GM19467 (cell line): ENCODE data around the gene CAP2.

Source experiments
- ATAC-seq: cut with Tn5 transposase; IDR thresholded peaks from one replicate; pipeline ENCODE4 v1.9.1; 2021; ENCODE audit warnings: mild to moderate bottlenecking, moderate library complexity; ENCODE audit not compliant: unreplicated experiment

The CAP2 gene

DNA sequence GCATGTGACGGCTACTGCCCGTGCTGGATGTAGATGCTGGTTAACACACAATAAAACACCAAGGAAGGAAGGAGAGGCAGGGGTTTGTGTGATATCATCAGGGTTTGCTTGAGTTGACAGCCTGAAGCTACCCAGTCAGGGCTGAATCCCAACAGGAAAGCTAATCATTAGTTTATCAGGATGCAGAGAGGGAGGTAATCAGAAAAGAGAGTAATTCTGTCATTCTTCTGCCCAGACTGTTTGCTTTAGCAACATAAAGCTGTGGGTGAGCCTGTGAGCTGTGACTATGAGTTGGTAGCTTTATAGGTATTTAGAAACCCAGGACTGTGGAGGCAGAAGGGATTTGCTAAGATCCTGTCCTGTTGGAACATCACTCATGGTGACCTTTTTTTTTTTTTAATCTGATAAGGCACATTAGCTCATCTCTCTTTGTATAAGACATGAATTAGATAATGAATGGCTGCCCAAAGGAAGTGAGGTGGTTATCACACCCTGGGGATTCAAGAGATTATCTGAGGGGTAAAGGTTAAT lies 79.3 kb downstream of the CAP2 start:
- no peak for ATAC-seq

DNA sequence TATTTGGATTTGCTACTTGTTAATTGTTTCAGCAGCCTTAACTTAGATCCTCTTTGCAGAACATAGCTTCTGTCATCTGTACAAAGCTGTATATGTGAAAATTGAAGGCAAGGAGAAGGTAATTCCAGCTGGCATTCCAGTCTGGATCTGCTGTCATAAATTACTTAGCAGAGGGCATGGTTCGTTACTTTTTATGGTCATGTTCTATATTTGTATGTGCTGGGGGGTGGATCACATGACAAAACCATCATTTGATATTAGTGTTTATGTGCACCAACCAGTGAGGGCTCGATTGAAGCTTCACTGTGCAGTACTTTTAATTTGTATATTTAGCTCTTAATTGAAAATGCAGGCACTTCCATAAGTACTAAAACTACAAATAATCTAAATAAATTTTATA lies 80.2 kb downstream of the CAP2 start:
- no peak for ATAC-seq

DNA sequence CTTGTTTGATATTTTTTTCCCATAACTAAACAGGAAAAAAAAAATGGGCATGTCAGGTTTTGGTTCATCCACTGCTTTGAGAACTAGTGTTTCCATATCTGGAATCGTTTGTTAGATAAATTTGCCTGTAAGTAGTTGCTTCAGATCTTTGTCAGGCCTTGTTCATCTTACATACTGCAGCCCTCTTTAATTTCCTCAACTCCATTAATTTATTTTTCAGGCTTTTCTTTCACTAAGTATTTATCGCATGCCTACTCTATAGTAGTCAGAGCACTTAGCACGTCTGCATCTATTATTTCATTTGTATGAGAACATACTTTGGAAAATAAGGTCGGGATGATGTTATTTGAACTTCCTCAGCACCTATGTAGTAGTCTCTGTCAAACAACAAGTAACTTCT lies 80.9 kb downstream of the CAP2 start:
- ATAC-seq = no peak

DNA sequence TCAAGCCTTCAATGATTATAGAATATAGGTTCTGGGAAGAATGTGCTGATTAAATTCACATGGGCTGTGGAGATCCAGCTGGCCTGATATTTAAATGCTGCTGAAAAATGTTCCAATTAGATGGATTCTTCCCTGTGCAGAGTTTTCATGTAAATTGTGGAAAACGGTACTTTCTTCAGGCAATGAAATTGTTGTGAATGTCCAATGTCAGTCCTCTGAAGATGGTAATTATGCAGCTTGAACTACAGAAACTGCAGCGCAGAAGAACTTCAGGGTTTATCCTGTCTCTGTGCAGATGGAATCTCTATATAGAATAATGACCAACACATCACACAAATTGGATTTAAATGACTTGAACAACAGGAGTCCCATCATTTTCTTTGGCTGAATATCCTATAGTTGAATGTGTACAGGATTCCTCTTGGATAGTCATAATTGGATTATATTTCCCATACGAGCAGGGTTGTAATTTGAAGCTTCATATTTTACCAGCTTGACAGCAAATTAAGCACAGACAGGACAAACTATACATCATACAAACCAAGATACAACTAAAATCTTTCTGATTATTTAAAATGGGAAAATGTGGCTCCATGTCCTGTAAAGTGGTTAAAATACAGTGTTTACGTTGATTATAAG lies 82.3 kb downstream of the CAP2 start:
- no peak for ATAC-seq

DNA sequence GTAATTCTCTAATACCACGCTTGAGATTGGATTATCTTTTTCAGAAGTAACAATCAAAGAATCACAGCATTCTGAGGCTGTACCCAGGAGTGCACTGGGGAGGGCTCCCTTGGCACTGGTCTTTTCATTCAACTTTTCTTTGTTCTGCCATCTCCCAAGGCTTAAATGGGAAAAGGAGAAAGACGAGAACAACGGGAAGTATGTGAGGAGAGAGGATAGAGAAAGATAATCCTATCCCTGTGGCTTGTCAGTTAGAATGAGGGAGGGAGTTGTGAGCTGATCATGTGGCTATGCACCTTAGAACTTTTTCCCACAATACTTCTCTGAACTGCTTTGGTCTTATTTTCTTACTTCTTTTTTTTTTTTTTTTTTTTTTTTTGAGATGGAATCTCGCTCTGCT lies 83.1 kb downstream of the CAP2 start:
- no peak for ATAC-seq

DNA sequence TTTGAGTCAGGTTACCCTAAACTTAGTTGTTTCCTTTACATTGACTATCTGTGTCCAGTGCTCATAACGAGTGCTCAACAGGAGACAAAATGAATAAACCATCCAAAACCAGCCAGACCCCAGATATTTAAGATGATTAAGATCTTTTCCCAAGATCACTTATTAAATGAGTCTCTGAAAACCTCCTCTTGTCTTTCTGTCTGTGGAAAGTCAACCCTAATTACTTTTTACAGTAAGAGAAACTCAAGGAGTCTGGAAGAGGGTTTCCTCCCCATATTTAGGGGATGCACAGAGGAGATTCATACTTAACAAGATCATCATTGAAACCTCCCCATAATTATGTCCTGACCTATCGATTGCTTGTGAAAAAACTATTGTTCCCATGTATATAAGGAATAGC lies 84.0 kb downstream of the CAP2 start:
- no peak for ATAC-seq

DNA sequence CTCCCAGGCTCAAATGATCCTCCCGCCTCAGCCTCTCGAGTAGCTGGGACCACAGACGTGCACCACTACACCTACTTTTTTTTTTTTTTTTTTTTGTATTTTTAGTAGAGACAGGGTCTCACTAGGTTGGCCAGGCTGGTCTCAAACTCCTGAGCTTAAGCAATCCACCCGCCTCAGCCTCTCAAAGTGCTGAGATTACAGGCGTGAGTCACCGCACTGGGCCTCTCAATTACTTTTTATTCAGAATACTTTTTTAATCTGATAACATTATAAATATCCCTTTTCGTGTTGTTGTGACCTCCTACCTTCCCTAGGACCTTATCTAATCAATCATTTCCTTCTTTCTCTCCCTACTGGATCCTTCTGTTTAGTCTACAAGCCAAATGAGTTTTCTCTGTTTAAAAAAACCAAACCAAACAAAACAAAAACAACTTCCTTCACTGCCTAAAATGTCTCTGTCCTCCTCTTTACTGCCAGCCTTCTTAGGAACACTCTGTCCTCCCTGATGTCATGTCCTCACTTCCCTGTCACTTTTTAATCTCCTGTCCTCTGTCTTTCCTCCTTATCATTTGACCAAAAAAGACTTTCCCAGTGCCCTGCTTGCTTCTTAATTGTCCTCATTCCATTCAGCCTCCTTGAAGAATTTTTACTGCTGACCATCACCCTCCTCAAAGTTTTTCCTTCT lies 85.0 kb downstream of the CAP2 start:
- ATAC-seq = no peak

DNA sequence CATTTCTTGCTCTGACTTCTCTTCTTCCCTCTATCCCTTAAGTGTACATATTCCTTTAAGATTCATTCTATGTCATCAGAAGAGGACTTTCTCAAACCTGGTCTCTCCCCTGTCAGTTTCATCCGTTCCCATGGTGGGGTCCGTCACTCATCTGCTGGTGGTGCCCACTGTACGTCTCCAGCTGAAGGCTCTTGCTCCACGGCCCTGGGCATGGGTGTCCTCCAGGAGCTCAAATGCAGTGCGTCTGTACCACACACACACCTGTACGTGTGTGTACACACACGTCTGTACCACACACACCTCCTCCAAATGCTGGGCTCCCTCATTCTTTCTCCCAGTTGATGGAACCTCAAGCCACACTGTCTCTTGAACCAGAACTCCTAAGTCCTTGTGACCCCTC lies 85.6 kb downstream of the CAP2 start:
- no peak for ATAC-seq

DNA sequence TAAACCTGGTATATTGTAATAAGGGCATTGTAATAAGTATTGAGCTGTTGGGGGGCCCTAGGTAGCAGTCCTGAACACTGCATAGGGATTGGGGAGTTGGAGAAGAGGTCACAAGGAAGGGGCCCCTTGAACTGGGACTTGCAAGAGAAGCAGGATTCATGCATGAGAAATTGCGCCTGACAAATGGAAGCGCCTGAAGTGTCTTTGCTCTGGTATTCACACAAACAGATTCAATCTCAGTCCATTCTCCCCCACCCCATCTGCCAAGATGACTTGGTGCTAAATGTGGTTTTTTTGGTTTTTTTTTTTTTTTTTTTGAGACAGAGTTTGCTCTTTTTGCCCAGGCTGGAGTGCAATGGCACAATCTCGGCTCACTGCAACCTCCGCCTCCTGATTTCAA lies 87.1 kb downstream of the CAP2 start:
- no peak for ATAC-seq

DNA sequence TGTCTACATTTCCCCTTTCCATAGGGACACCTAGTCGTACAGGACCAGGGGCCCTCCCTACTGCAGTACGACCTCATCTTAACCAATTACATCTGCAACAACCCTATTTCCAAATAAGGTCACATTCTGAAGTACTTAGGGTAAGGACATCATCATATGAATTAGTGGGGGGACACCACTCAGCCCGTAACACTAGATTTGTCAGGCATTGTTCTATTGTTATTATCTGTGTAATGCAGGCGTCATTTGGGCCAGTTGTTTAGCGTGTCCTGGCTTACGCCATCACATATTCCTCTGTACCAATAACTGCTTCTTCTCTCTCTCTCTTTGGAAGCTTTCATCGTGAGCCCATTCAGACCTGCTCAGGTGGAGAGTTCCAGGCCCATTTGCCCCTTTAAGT lies 89.3 kb downstream of the CAP2 start:
- no peak for ATAC-seq

DNA sequence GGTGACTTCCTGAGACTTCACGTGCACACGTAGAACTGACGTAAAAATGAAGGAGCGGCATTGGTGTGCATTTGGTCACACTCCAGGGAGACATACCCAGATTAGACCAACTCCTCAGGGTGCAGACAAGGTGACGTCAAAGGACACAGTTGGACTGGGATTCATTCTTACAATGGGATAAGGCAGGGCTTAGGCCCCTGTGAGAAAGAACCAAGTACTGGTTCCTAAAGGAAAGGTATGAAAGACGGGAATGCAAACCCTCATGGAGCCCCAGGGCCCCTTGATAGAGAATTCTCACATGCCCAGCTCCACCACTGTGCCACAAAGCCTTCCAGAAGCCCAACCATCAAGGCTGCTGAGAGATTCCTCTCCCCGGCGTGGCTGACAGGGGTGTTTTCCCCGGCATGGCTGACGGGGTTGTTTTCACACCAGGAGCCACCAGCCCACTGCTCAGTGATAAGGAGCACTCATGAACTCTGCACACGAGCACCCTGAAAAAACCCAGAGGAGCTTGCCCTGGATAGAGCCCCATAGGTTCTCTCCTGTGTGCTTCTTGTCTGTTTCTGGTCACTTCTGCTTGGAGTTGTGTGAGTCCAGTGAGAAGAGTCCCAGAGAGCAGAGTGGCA lies 90.1 kb downstream of the CAP2 start:
- ATAC-seq = no peak

DNA sequence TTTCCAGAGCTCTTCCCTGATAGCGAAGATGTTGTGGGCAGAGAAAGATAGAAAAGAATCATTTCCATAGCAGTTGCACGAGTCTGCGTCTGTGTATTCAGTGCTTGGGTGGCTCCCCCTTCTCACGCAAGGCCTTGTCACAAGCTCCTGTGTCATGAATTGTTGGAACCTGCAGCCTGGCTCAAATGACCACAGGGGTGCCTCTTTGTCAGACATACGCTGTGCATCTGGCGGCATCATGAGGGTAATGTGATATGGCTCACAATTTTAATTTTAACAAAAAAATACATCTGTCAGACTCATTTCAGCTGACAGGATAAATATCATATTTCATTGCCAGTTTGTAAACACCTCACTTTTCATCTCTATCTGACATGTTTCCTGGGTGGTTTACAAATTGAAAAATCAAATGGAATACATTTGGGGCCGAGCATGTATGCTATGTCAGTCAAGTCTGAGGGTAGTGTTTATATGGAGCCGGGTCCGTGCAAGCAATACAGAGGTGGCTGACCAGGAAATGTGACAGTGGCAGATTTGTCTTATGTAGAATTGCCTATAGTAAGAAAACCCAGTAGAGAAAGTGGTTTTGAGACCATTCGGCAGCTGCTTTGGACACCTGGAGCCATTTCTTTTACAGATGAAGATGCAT lies 90.9 kb downstream of the CAP2 start:
- no peak for ATAC-seq

DNA sequence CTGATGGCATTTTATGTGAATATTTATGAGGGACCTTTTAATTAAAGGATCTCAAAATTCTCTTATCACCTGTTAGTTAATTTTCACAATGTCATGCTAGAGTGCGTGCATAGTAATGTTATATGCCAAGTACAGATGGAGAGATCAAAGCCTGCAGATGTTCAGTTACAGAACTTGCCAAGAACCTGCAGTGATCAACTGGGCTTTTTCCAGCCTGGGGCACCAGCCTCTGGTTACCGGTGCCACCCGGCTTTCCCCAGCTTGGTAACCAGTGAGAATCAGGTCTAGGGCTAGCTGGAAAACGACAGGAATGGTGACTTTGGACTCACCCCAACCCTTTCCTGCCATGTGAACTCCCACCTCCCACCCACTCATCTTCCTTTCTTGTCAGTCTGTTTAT lies 91.8 kb downstream of the CAP2 start:
- no peak for ATAC-seq

DNA sequence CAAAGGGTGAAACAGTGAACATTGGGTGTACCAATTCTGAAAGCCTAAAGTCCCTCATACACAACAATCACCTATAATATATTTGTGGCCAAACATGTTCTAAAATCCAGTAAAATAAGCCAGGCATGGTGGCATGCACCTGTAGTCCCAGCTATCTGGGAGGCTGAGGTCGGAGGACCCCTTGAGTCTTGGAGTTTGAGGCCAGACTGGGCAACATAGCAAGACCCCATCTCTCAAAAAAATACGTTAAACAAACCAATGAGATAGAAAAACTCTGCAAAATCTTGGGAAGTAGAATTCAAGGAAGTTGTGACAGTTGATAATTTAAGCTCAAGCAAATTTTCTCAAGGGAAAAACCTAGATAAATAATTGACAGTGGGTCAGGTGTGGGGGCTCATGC lies 92.6 kb downstream of the CAP2 start:
- no peak for ATAC-seq

DNA sequence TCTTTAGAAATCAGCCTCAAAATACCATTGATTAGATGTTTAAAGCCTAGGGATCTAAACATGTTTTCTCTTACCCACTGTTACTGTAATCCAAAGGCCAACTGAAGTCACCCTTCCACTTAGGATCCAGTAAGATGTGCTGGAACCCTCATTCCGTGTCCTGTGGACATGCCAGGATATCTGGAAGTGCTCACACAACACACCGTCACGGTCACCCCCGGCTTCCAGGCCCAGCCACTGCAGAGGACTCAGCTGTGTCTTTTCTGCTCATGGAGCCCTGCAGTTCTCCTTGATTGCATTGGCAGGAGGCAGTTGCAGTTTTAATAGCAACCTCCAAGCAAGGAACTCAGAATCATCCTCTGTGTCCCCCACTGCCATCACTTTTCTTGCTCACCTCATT lies 93.3 kb downstream of the CAP2 start:
- no peak for ATAC-seq

DNA sequence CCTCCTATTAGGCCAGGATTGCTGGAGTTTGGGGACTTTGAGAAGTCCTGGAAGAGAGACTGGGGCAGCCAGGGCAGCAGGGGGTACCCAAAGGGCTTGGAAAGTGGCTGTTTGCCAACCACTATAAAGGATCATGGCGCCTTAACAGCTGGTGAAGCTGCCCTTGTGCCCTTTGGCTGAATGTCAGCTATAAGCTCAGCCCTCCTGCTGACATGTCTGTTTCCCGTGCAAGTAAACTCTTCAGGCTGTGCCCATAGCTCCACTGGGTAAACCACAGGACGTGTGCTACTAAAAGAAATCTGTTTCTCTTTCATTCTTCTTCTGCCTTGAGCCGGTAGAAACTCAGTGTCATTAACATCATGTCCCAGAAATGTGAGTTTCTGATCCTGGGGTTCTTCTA lies 97.3 kb downstream of the CAP2 start:
- no peak for ATAC-seq

DNA sequence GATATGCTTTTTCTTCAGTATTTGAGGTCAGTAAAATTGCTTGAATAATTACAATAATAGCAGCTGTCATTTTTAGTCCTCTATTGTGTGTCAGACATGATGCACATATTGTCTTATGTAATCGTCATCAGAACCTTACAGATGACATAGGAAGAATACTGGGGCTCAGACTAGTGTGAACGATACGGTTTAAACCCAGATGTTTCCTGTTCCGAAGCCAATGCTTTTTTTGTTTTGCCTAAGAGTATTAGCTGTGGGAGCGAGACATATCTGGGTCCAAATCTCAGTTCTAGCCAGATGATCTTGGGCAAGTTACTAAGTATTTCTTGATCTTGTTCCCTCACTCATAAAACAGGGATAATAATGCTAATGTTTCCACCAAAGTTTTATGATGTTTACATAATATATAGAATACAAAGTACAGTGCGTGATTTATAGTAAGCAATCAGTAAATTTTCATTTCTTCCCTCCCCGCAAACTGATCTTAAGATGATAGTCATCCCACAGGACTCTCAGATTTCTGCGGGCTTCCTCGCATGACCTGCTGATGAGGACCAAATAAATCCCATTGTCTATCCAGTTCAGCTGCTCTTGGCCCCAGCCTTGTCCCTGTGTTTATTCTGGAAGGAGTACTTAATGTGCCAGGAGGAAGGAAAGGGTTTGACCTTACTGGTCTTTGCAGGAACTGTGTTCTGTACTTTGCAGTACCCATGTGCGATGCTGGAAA lies 98.2 kb downstream of the CAP2 start:
- ATAC-seq = no peak

DNA sequence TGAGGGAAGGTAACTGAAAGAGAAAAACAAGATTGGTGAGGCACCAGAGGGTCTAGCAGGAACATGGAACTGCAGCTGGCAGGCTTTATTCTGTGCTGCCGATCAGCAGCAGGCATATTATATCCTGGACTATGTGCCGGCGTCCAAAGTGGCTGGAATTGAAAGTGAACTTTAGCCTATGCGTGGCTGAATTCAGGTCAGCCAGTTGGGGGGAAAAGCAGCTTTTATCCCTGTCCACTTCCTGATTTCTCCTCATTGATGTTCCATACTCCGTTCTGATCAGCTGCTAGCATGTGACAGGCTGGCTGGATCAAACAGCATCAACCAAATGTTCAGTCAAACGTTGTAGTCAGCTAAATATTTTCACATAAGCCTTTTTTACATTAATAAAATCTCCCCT lies 99.0 kb downstream of the CAP2 start:
- ATAC-seq = no peak

DNA sequence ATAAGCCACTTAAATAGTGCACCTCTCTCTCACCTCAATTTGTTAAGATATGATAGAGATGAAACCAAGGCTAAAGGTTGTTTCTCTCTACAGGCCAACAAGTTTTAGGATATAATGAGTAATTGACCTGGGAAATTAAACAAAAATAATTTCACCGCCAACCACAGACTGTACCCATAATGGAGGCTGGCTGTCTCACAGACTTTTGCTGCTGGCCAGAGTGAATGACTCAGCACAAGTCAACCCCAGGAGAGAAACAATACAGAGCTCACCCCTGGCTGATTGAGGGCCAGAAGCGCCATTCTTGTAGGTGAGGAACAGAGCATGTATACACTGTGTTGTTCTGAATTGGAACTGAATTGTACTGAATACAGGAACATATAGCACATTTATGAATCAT lies 99.9 kb downstream of the CAP2 start:
- ATAC-seq = no peak

DNA sequence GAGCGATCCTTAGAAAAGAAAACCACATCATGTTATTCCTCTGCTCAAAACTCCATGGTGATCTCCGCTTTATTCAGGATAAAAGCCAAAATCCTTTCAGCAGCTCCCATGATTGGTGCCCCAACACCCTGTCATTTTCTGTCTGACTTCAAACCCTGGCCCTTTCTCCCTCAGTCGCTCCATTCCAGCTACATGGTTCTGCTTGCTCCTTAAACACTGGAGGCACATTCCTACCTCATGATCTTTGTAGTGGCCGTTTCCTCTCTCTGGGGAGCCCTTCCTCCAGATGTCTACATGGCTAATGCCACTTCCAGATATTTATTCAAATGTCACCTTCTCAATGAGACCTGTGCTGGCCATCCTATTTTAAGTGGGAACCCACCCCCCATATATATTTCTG lies 100.8 kb downstream of the CAP2 start:
- ATAC-seq = no peak

DNA sequence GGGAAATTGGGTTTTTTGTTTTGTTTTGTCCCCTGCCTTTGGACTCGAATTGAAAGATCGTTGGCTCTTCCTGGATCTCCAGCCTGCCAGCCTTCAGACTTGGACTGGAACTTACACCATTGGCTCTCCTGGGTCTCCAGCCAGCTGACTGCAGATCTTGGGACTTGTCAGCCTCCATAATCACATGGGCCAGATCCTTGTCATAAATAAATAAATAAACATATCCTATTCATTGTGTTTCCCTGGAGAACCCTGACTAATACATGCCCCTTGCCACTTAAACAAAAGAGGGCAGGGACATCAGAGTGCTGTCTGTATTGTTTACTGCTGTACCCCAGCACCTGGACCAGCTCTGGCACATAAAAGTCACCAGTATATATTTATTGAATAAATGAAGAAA lies 101.5 kb downstream of the CAP2 start:
- ATAC-seq = no peak
